Activated CD4-positive, alpha-beta T cell treated with anti-CD3 and anti-CD28 coated beads, Interleukin-2, amount 50 U/mL, for 1 hour (primary cell): Measurements from ENCODE around the gene FNIP1.
"Not testable (repeated sequence)": the region's sequence is repeated elsewhere in the genome, so short reads cannot be mapped to it uniquely, and the experiment has no call there.

ENCODE experiments used
- DNase-seq: peaks from one replicate; pipeline ENCODE4 v3.0.0-alpha.2; 2020

Gene FNIP1

GRCh38 chr5:131595088-131596033, 201.5 kb downstream of the FNIP1 start:
- DNase-seq = no peak

GRCh38 chr5:131593921-131594320, 202.9 kb downstream of the FNIP1 start:
- DNase-seq = no peak

- DNase-seq = not testable (repeated sequence)
Observed at GRCh38 chr5:131593436-131593835, 203.4 kb downstream of the FNIP1 start.
